Loucy (cell line): Measurements from ENCODE around the gene PDGFC.

ENCODE experiments used
- H2AFZ ChIP-seq: fragments of 200-600 bp; sonication (generic); 2 replicates; pipeline ENCODE4 v1.6.0; 2016; ENCODE audit warnings: antibody characterized with exemption, mild to moderate bottlenecking, low read length, moderate library complexity
- H3F3A ChIP-seq: fragments of 200-600 bp; 2 replicates; pipeline ENCODE4 v1.6.0; 2016; ENCODE audit warnings: antibody characterized with exemption, low read depth, mild to moderate bottlenecking
- H3K27me3 ChIP-seq: fragments of 200-600 bp; sonication (generic); 2 replicates; pipeline ENCODE4 v1.6.1; 2014; ENCODE audit warnings: low read length, mild to moderate bottlenecking; ENCODE audit not compliant: insufficient read depth, poor library complexity, severe bottlenecking
- H3K36me3 ChIP-seq: fragments of 200-600 bp; sonication (generic); 2 replicates; pipeline ENCODE4 v1.6.1; 2016; ENCODE audit warnings: low read length; ENCODE audit not compliant: insufficient read depth
- H3K4me1 ChIP-seq: fragments of 200-600 bp; sonication (generic); 2 replicates; pipeline ENCODE4 v1.5.1; 2014; ENCODE audit warnings: low read length, mild to moderate bottlenecking; ENCODE audit not compliant: insufficient read depth, poor library complexity, severe bottlenecking
- H3K4me2 ChIP-seq: fragments of 200-600 bp; sonication (generic); 2 replicates; pipeline ENCODE4 v1.6.0; 2014; ENCODE audit warnings: antibody characterized with exemption, low read length, low read depth, mild to moderate bottlenecking; ENCODE audit not compliant: poor library complexity, severe bottlenecking
- H3K4me3 ChIP-seq: fragments of 200-600 bp; sonication (generic); 2 replicates; pipeline ENCODE4 v1.5.1; 2014; ENCODE audit warnings: low read length, mild to moderate bottlenecking, mixed read lengths; ENCODE audit not compliant: poor library complexity, severe bottlenecking
- H3K79me2 ChIP-seq: fragments of 200-600 bp; sonication (generic); 2 replicates; pipeline ENCODE4 v1.6.1; 2014; ENCODE audit warnings: low read length; ENCODE audit not compliant: insufficient read depth
- H3K9ac ChIP-seq: fragments of 200-600 bp; sonication (generic); 2 replicates; pipeline ENCODE4 v1.6.0; 2014; ENCODE audit warnings: mild to moderate bottlenecking, low read depth, low read length, moderate library complexity; ENCODE audit not compliant: poor library complexity, severe bottlenecking
- H3K9me2 ChIP-seq: fragments of 200-600 bp; sonication (generic); replicated peaks from 2 replicates; pipeline ENCODE4 v1.6.1; 2016; ENCODE audit warnings: low read depth, low read length, mixed read lengths
- H3K9me3 ChIP-seq: fragments of 200-600 bp; sonication (generic); 2 replicates; pipeline ENCODE4 v1.6.1; 2014; ENCODE audit warnings: mild to moderate bottlenecking, antibody characterized with exemption, low read length, low read depth; ENCODE audit not compliant: insufficient read depth
- H4K20me1 ChIP-seq: fragments of 200-600 bp; sonication (generic); 2 replicates; pipeline ENCODE4 v1.6.0; 2014; ENCODE audit warnings: antibody characterized with exemption, low read length, mild to moderate bottlenecking; ENCODE audit not compliant: insufficient read depth, poor library complexity, severe bottlenecking
- CTCF ChIP-seq: fragments of 200-600 bp; sonication (generic); conservative IDR thresholded peaks from 2 replicates; pipeline ENCODE4 v1.5.1; 2014; ENCODE audit warnings: mild to moderate bottlenecking, antibody characterized with exemption, low read length
- EZH2phosphoT487 ChIP-seq: fragments of 200-600 bp; IDR thresholded peaks from 2 replicates; pipeline ENCODE4 v1.6.1; 2018; ENCODE audit warnings: antibody characterized with exemption, mild to moderate bottlenecking, moderate library complexity, borderline replicate concordance

PDGFC gene

GRCh38 chr4:156771171-156771837, 200.3 kb downstream of the PDGFC start:
- H3K4me2 ChIP-seq = no peak overlapping the region
- no peak overlapping the region for H3K4me3 ChIP-seq
- H3K79me2 ChIP-seq = no peaks in the 10 kb centered on the region
- no peak overlapping the region for H3K9ac ChIP-seq
- no peaks in the 10 kb centered on the region for H3K4me1 ChIP-seq
- no peaks in the 10 kb centered on the region for H3F3A ChIP-seq
- no peaks in the 10 kb centered on the region for H3K9me2 ChIP-seq
- H3K27me3 ChIP-seq = no peaks in the 10 kb centered on the region
- H3K36me3 ChIP-seq = no peaks in the 10 kb centered on the region
- no peak overlapping the region for H2AFZ ChIP-seq
- no peak for TF ChIP-seq EZH2phosphoT487
- H4K20me1 ChIP-seq = no peaks in the 10 kb centered on the region
- no peaks in the 10 kb centered on the region for H3K9me3 ChIP-seq

- Histone ChIP-seq H3K27me3 (no peaks in the 10 kb centered on the region), H3K79me2 (no peaks in the 10 kb centered on the region), H3K4me3 (no peak overlapping the region), H3K4me2 (no peak overlapping the region), H3K9ac (no peak overlapping the region), H3K4me1 (no peaks in the 10 kb centered on the region), H4K20me1 (no peaks in the 10 kb centered on the region), H3K36me3 (no peaks in the 10 kb centered on the region), H2AFZ (no peak overlapping the region), H3K9me3 (no peaks in the 10 kb centered on the region), H3F3A (no peaks in the 10 kb centered on the region), H3K9me2 (no peaks in the 10 kb centered on the region)
- TF ChIP-seq EZH2phosphoT487 (no peak), CTCF (no peak)
Observed at GRCh38 chr4:156770140-156770539, 201.5 kb downstream of the PDGFC start.

- no peak overlapping the region for H3K9ac ChIP-seq
- H3K79me2 ChIP-seq = no peaks in the 10 kb centered on the region
- H3K9me3 ChIP-seq = no peaks in the 10 kb centered on the region
- no peaks in the 10 kb centered on the region for H4K20me1 ChIP-seq
- H3K4me3 ChIP-seq = no peak overlapping the region
- H3K36me3 ChIP-seq = no peaks in the 10 kb centered on the region
- no peak overlapping the region for H2AFZ ChIP-seq
- no peaks in the 10 kb centered on the region for H3F3A ChIP-seq
- H3K9me2 ChIP-seq = no peaks in the 10 kb centered on the region
- TF ChIP-seq EZH2phosphoT487 (no peak), CTCF (no peak)
- no peaks in the 10 kb centered on the region for H3K27me3 ChIP-seq
- H3K4me2 ChIP-seq = no peak overlapping the region
- H3K4me1 ChIP-seq = no peaks in the 10 kb centered on the region
Observed at GRCh38 chr4:156767911-156768415, 203.6 kb downstream of the PDGFC start.

- H3K27me3 ChIP-seq = no peaks in the 10 kb centered on the region
- no peaks in the 10 kb centered on the region for H3K36me3 ChIP-seq
- no peak overlapping the region for H3K4me3 ChIP-seq
- no peak overlapping the region for H3K9ac ChIP-seq
- no peaks in the 10 kb centered on the region for H3F3A ChIP-seq
- H4K20me1 ChIP-seq = no peaks in the 10 kb centered on the region
- TF ChIP-seq EZH2phosphoT487 (no peak), CTCF (no peak)
- no peak overlapping the region for H3K4me2 ChIP-seq
- H3K79me2 ChIP-seq = no peaks in the 10 kb centered on the region
- H3K4me1 ChIP-seq = no peaks in the 10 kb centered on the region
- H3K9me2 ChIP-seq = no peaks in the 10 kb centered on the region
- no peaks in the 10 kb centered on the region for H3K9me3 ChIP-seq
- no peak overlapping the region for H2AFZ ChIP-seq
Observed at GRCh38 chr4:156766846-156767245, 204.8 kb downstream of the PDGFC start.
